Activated naive CD8-positive, alpha-beta T cell treated with anti-CD3 and anti-CD28 coated beads, Interleukin-2, amount 10 ng/mL, durations not matched to agents 7 days and 5 days (primary cell): Measurements from ENCODE around the gene SIDT2. TPM values are rescaled to one million over a fixed set of nuclear protein-coding genes. Genes with fewer than 3 reads are reported as not detected.
"Not testable (repeated sequence)": the region's sequence is repeated elsewhere in the genome, so short reads cannot be mapped to it uniquely, and the experiment has no call there.

Experiments used
- ATAC-seq: fragments of 150-1000 bp; cut with Tn5 transposase; one replicate; pipeline ENCODE4 v1.10.0; 2021; ENCODE audit warnings: low read depth, moderate library complexity
- POLR2A ChIA-PET: fragments of 350-600 bp; sonication (Branson Sonifier 250); formaldehyde crosslinking; loops from one replicate; lab custom pipeline; 2021; ENCODE audit warnings: antibody characterized with exemption; lab: Charles Lee
- DNase-seq: peaks from one replicate; pipeline ENCODE4 v3.0.0; 2021
- H3K27ac Mint-ChIP-seq: one replicate; pipeline ENCODE4 v1.8.0; 2022; ENCODE audit warnings: mild to moderate bottlenecking, mixed read lengths
- H3K27me3 Mint-ChIP-seq: one replicate; pipeline ENCODE4 v1.8.0; 2022; ENCODE audit warnings: mild to moderate bottlenecking, moderate library complexity, mixed read lengths
- H3K36me3 Mint-ChIP-seq: one replicate; pipeline ENCODE4 v1.8.0; 2021; ENCODE audit warnings: mild to moderate bottlenecking, mixed read lengths
- H3K4me1 Mint-ChIP-seq: one replicate; pipeline ENCODE4 v1.8.0; 2021; ENCODE audit warnings: mixed read lengths
- H3K4me3 Mint-ChIP-seq: one replicate; pipeline ENCODE4 v1.8.0; 2022; ENCODE audit warnings: mild to moderate bottlenecking, moderate library complexity, mixed read lengths
- H3K9me3 Mint-ChIP-seq: one replicate; pipeline ENCODE4 v1.8.0; 2021; ENCODE audit warnings: mixed read lengths
- total RNA-seq, 2 experiments: library from RNA; stranded (reverse); gene quantifications; one replicate each; pipeline ENCODE4 v1.2.3, GENCODE V29; 2021

SIDT2 gene
- total RNA-seq, 2 experiments from 2014 or later: 34.9 to 35.0 TPM

- ATAC-seq (no peak), DNase-seq (no peak)
- peaks cover 4% of the 10 kb centered on the region for H3K36me3 Mint-ChIP-seq
- H3K4me1 Mint-ChIP-seq: peaks cover 23% of the 10 kb centered on the region
- no peak overlapping the region for H3K4me3 Mint-ChIP-seq
- H3K27ac Mint-ChIP-seq: no peak overlapping the region
- H3K27me3 Mint-ChIP-seq: no peaks in the 10 kb centered on the region
- no peaks in the 10 kb centered on the region for H3K9me3 Mint-ChIP-seq
- POLR2A ChIA-PET: interaction anchor here (0.7 kb wide), 1 partner anchor 31 kb away, joined by 3 read pairs; no protein-coding TSS in a partner anchor
Measured at GRCh38 chr11:117176186-117176585, 2.4 kb upstream of the SIDT2 start.

GRCh38 chr11:117177534-117178209 is 871 bp upstream of the SIDT2 start:
- ATAC-seq: no peak
- Mint-ChIP-seq H3K36me3 (no peaks in the 10 kb centered on the region), H3K4me3 (peak overlapping the region; percentile 93), H3K9me3 (no peaks in the 10 kb centered on the region), H3K4me1 (peaks cover 24% of the 10 kb centered on the region), H3K27ac (peak overlapping the region; percentile 85), H3K27me3 (no peaks in the 10 kb centered on the region)
- POLR2A ChIA-PET: interaction anchor here (2.0 to 4.2 kb wide), 2 partner anchors 33 to 150 kb away, joined by 8 to 30 read pairs; partner anchors contain the start of genes CEP164 and PAFAH1B2
- no peak for DNase-seq

- Mint-ChIP-seq H3K27me3 (no peaks in the 10 kb centered on the region), H3K36me3 (no peaks in the 10 kb centered on the region), H3K9me3 (no peaks in the 10 kb centered on the region), H3K4me3 (peak overlapping the region; percentile 93), H3K27ac (peak overlapping the region; percentile 90), H3K4me1 (peaks cover 21% of the 10 kb centered on the region)
- POLR2A ChIA-PET: interaction anchor here (0.7 to 4.2 kb wide), 14 partner anchors 9 to 406 kb away, joined by 3 to 30 read pairs (median 4); partner anchors contain the start of genes BUD13, CEP164, PAFAH1B2 and PCSK7
- DNase-seq (peak; percentile 75), ATAC-seq (peak; percentile 42)
Measured at GRCh38 chr11:117179048-117179999, 781 bp downstream of the SIDT2 start.

GRCh38 chr11:117180020-117180419 is 1.5 kb downstream of the SIDT2 start:
- H3K9me3 Mint-ChIP-seq: no peaks in the 10 kb centered on the region
- DNase-seq: no peak
- no peaks in the 10 kb centered on the region for H3K27me3 Mint-ChIP-seq
- H3K27ac Mint-ChIP-seq: peak overlapping the region; percentile 90
- no peak for ATAC-seq
- peaks cover 21% of the 10 kb centered on the region for H3K4me1 Mint-ChIP-seq
- POLR2A ChIA-PET: interaction anchor here (0.8 to 4.2 kb wide), 9 partner anchors 9 to 148 kb away, joined by 4 to 30 read pairs (median 6); partner anchors contain the start of genes CEP164, PAFAH1B2, PCSK7 and RNF214
- no peaks in the 10 kb centered on the region for H3K36me3 Mint-ChIP-seq
- H3K4me3 Mint-ChIP-seq: peak overlapping the region; percentile 93

GRCh38 chr11:117180661-117181585 is 2.4 kb downstream of the SIDT2 start:
- ATAC-seq (peak; percentile 23), DNase-seq (peak; percentile 55)
- Mint-ChIP-seq H3K4me3 (peak overlapping the region; percentile 93), H3K27ac (peak overlapping the region; percentile 49), H3K9me3 (no peaks in the 10 kb centered on the region), H3K4me1 (peaks cover 21% of the 10 kb centered on the region), H3K27me3 (no peaks in the 10 kb centered on the region), H3K36me3 (no peaks in the 10 kb centered on the region)
- POLR2A ChIA-PET: interaction anchor here (0.6 to 4.2 kb wide), 3 partner anchors 24 to 49 kb away, joined by 6 to 30 read pairs (median 16); partner anchors contain the start of gene PAFAH1B2

GRCh38 chr11:117181586-117182550 is 3.3 kb downstream of the SIDT2 start:
- POLR2A ChIA-PET: interaction anchor here (3.4 to 4.2 kb wide), 2 partner anchors 38 to 48 kb away, joined by 16 to 30 read pairs; partner anchors contain the start of gene PAFAH1B2
- Mint-ChIP-seq H3K4me3 (no peak overlapping the region), H3K9me3 (no peaks in the 10 kb centered on the region), H3K36me3 (no peaks in the 10 kb centered on the region), H3K4me1 (peaks cover 21% of the 10 kb centered on the region), H3K27ac (no peak overlapping the region), H3K27me3 (no peaks in the 10 kb centered on the region)
- no peak for ATAC-seq
- DNase-seq: no peak

- no peaks in the 10 kb centered on the region for H3K27me3 Mint-ChIP-seq
- H3K9me3 Mint-ChIP-seq: no peaks in the 10 kb centered on the region
- H3K4me3 Mint-ChIP-seq: no peak overlapping the region
- no peaks in the 10 kb centered on the region for H3K36me3 Mint-ChIP-seq
- DNase-seq (peak; percentile 17), ATAC-seq (no peak)
- H3K4me1 Mint-ChIP-seq: peaks cover 21% of the 10 kb centered on the region
- no peak overlapping the region for H3K27ac Mint-ChIP-seq
- POLR2A ChIA-PET: no interaction called here
Measured at GRCh38 chr11:117182551-117182935, 4.0 kb downstream of the SIDT2 start.

GRCh38 chr11:117183178-117183577 is 4.6 kb downstream of the SIDT2 start:
- ATAC-seq, POLR2A ChIA-PET, H3K9me3 Mint-ChIP-seq, H3K27ac Mint-ChIP-seq, DNase-seq, H3K27me3 Mint-ChIP-seq, H3K36me3 Mint-ChIP-seq, H3K4me3 Mint-ChIP-seq: not testable (repeated sequence)
- H3K4me1 Mint-ChIP-seq: peaks cover 15% of the 10 kb centered on the region

GRCh38 chr11:117183724-117184349 is 5.3 kb downstream of the SIDT2 start:
- H3K9me3 Mint-ChIP-seq: no peaks in the 10 kb centered on the region
- peak; percentile 12 for DNase-seq
- no peak overlapping the region for H3K27ac Mint-ChIP-seq
- H3K36me3 Mint-ChIP-seq: no peaks in the 10 kb centered on the region
- ATAC-seq: no peak
- H3K4me1 Mint-ChIP-seq: peaks cover 15% of the 10 kb centered on the region
- POLR2A ChIA-PET: no interaction called here
- H3K27me3 Mint-ChIP-seq: no peaks in the 10 kb centered on the region
- H3K4me3 Mint-ChIP-seq: no peak overlapping the region

GRCh38 chr11:117185736-117186430 is 7.3 kb downstream of the SIDT2 start:
- Mint-ChIP-seq H3K36me3 (peaks cover 2% of the 10 kb centered on the region), H3K4me1 (peaks cover 3% of the 10 kb centered on the region), H3K4me3 (no peak overlapping the region), H3K27ac (no peak overlapping the region), H3K9me3 (no peaks in the 10 kb centered on the region), H3K27me3 (no peaks in the 10 kb centered on the region)
- POLR2A ChIA-PET: interaction anchor here (0.6 kb wide), 1 partner anchor 201 kb away, joined by 3 read pairs; no protein-coding TSS in a partner anchor
- no peak for ATAC-seq
- DNase-seq: peak; percentile 13

- Mint-ChIP-seq H3K4me3 (no peak overlapping the region), H3K9me3 (no peaks in the 10 kb centered on the region), H3K36me3 (peaks cover 2% of the 10 kb centered on the region), H3K27ac (no peak overlapping the region), H3K4me1 (no peaks in the 10 kb centered on the region), H3K27me3 (no peaks in the 10 kb centered on the region)
- no peak for DNase-seq
- ATAC-seq: no peak
- POLR2A ChIA-PET: no interaction called here
Measured at GRCh38 chr11:117186431-117186761, 7.9 kb downstream of the SIDT2 start.
